HFFc6 (cell line): Measurements from ENCODE around the gene SSPN. TPM values are rescaled to one million over a fixed set of nuclear protein-coding genes. Genes with fewer than 3 reads are reported as not detected.

Experiments used
- DNase-seq: peaks from one replicate; pipeline ENCODE4 v3.0.0-alpha.2; 2018
- H3K27ac Mint-ChIP-seq: 2 replicates; pipeline ENCODE4 v1.8.0; 2020; ENCODE audit warnings: mild to moderate bottlenecking, mixed read lengths
- H3K27me3 Mint-ChIP-seq: 2 replicates; pipeline ENCODE4 v1.8.0; 2021; ENCODE audit warnings: mild to moderate bottlenecking, moderate library complexity, mixed read lengths; ENCODE audit not compliant: insufficient read depth
- H3K36me3 Mint-ChIP-seq: 2 replicates; pipeline ENCODE4 v1.8.0; 2021; ENCODE audit warnings: low read depth, mixed read lengths
- H3K4me1 Mint-ChIP-seq: 2 replicates; pipeline ENCODE4 v1.8.0; 2020; ENCODE audit warnings: low read depth, mixed read lengths
- H3K4me3 Mint-ChIP-seq: 2 replicates; pipeline ENCODE4 v1.8.0; 2020; ENCODE audit warnings: mild to moderate bottlenecking, moderate library complexity, mixed read lengths
- H3K9me3 Mint-ChIP-seq: 2 replicates; pipeline ENCODE4 v1.8.0; 2020; ENCODE audit warnings: mild to moderate bottlenecking, mixed read lengths
- total RNA-seq, 6 experiments: library from RNA; stranded (reverse); fragmentation: NEBNext Ultra II Directional; extraction: Animal tissue kit (Norgen Biotek cat#: 25700); gene quantifications; 2 replicates in 1 of 6; 3 replicates in 5 of 6; pipeline ENCODE4 v1.2.3, GENCODE V29; 2021
- TF ChIP-seq, protein P1 (sequence below): fragments of 200-600 bp; sonication (generic); IDR thresholded peaks from 2 replicates; pipeline ENCODE4 v1.5.0; 2021; ENCODE audit warnings: antibody characterized with exemption, mild to moderate bottlenecking

Gene SSPN
- total RNA-seq, 6 experiments from 2014 or later: 10.6 to 17.5 (median 15.4) TPM

DNA sequence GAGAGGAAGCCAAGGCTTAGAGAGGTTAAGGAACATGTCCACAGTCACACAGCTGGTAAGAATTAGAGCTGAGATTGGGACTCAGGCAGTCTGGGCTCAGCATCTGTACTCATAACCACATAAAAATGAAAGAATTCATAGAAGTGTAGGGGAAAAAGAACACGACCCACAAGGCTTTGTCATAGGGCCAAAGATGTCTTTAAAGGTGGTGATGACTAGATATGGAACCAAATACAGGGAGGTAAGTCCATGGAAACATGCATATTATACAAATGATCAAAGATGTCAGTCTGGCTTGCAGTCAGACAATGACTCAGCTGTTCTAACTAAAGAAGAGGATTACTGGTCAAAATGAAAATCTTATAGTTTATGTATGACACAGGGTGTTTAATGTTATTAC is 7.2 kb upstream of the SSPN start:
- TF ChIP-seq, protein P1, sequence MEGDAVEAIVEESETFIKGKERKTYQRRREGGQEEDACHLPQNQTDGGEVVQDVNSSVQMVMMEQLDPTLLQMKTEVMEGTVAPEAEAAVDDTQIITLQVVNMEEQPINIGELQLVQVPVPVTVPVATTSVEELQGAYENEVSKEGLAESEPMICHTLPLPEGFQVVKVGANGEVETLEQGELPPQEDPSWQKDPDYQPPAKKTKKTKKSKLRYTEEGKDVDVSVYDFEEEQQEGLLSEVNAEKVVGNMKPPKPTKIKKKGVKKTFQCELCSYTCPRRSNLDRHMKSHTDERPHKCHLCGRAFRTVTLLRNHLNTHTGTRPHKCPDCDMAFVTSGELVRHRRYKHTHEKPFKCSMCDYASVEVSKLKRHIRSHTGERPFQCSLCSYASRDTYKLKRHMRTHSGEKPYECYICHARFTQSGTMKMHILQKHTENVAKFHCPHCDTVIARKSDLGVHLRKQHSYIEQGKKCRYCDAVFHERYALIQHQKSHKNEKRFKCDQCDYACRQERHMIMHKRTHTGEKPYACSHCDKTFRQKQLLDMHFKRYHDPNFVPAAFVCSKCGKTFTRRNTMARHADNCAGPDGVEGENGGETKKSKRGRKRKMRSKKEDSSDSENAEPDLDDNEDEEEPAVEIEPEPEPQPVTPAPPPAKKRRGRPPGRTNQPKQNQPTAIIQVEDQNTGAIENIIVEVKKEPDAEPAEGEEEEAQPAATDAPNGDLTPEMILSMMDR: no peak
- Mint-ChIP-seq H3K4me1 (peaks cover 31% of the 10 kb centered on the region), H3K9me3 (no peaks in the 10 kb centered on the region), H3K27ac (peak overlapping the region; percentile 75), H3K4me3 (peak overlapping the region; percentile 8; the same call in 1 of the 2 replicates), H3K27me3 (no peaks in the 10 kb centered on the region; the same call in 1 of the 2 replicates), H3K36me3 (no peaks in the 10 kb centered on the region)
- DNase-seq: peak; percentile 81

DNA sequence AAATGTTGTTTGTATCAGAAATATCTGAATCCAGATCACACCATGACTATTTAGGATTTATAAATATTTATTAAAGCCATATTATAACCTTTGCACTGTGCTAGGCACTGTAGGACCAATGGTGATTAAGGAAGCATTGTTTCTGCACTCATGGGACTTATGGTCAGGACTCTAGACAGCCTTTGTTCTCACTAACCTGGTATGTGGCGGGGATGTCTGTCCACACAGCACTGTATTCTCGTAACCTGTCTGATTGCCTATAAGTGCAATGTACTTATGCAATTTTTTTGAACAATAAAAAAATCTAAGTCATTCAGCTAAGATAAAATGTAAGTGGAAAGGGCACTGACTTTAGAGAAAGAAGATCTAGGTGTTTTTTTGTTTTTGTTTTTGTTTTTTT is 6.7 kb upstream of the SSPN start:
- H3K36me3 Mint-ChIP-seq: no peaks in the 10 kb centered on the region
- H3K27ac Mint-ChIP-seq: peak overlapping the region; percentile 75
- TF ChIP-seq, protein P1: no peak
- peaks cover 31% of the 10 kb centered on the region for H3K4me1 Mint-ChIP-seq
- H3K27me3 Mint-ChIP-seq: no peaks in the 10 kb centered on the region; the same call in 1 of the 2 replicates
- no peak overlapping the region for H3K4me3 Mint-ChIP-seq
- DNase-seq: no peak
- H3K9me3 Mint-ChIP-seq: no peaks in the 10 kb centered on the region

DNA sequence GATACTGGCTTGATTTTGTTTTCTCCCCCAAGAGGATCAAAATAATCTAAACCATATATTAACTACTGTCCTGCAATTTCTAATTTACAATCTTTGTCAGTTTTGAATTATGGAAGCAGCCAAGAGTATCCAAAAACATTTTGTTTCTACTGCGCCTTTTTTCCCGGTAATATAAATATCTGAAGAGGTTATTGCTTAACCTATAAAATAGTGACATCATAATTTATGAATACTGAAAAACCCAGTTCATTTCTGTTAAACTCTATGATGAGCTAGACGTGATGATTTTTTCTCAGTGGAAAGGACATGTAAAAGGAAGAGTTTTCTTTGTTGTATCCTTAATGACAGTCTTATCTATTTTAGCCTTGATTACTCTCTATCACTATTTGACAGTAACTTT is 3.2 kb upstream of the SSPN start:
- no peak for DNase-seq
- Mint-ChIP-seq H3K36me3 (no peaks in the 10 kb centered on the region), H3K27ac (no peak overlapping the region), H3K4me3 (no peak overlapping the region), H3K4me1 (peaks cover 39% of the 10 kb centered on the region), H3K27me3 (no peaks in the 10 kb centered on the region), H3K9me3 (no peaks in the 10 kb centered on the region)
- TF ChIP-seq, protein P1: no peak

DNA sequence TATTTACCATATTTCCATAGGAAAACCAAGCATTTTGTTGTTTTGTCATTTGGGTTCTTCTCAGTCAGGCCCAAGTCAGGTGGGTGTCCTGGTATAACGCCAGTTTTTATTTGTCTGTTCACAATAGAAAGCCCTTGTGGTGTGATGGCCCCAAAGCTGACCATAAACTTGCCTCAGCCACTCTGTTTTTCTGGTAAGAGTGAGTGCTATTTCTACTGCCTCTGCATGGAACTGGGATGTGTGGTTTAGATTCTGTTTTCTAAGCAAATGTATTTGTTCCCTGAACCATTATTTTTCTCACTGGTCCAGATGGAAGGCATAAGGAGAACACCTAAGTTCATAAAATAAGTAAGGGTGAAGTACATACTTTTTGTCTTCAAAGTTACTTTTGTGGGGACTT is 1.8 kb upstream of the SSPN start:
- Mint-ChIP-seq H3K27me3 (no peaks in the 10 kb centered on the region), H3K36me3 (no peaks in the 10 kb centered on the region), H3K4me1 (peaks cover 38% of the 10 kb centered on the region), H3K27ac (no peak overlapping the region), H3K9me3 (no peaks in the 10 kb centered on the region), H3K4me3 (no peak overlapping the region)
- no peak for DNase-seq
- TF ChIP-seq, protein P1: no peak

DNA sequence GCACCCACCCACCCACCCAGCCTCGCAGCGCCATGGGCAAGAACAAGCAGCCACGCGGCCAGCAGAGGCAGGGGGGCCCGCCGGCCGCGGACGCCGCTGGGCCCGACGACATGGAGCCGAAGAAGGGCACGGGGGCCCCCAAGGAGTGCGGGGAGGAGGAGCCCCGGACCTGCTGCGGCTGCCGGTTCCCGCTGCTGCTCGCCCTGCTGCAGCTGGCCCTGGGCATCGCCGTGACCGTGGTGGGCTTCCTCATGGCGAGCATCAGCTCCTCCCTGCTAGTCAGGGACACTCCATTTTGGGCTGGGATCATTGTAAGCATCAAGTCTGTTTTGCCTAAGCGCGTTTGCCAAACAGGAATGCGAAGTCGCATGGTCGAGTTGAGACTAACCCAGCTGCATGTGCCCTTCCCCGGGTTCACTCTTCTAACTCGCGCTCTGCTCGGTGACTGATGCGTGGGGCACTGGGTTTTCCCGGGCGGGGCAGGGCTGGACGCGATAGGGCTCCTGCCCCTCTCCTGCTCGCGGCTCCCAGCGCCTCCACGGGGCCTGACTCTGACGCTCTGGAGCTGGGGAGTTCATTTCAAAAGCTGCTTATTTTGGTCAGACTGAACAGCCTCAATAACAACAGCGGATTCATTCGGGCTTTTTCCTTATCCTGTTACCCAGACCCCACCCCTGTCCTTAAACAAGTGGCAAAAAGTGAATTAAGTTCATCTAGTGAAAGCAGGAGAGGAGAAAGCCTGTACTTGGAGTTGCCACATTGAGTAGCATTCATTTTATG is 458 bp downstream of the SSPN start:
- Mint-ChIP-seq H3K27ac (peak overlapping the region; percentile 97), H3K27me3 (no peaks in the 10 kb centered on the region), H3K9me3 (no peaks in the 10 kb centered on the region), H3K36me3 (no peaks in the 10 kb centered on the region), H3K4me3 (peak overlapping the region; percentile 94), H3K4me1 (peaks cover 41% of the 10 kb centered on the region)
- peak; percentile 36 for DNase-seq
- TF ChIP-seq, protein P1: no peak
